Activated CD4-positive, alpha-beta T cell treated with anti-CD3 and anti-CD28 coated beads, Interleukin-2, amount 50 U/mL, for 16 hours (primary cell): ENCODE results near the gene LHFPL6.

ENCODE experiments used
- DNase-seq: peaks from one replicate; pipeline ENCODE4 v3.0.0-alpha.2; 2020

LHFPL6 gene

GRCh38 chr13:39552246-39552645 is 50.7 kb downstream of the LHFPL6 start:
- DNase-seq = no peak

GRCh38 chr13:39550931-39551330 is 52.1 kb downstream of the LHFPL6 start:
- DNase-seq = no peak

- no peak for DNase-seq
Observed at GRCh38 chr13:39547108-39547507, 55.9 kb downstream of the LHFPL6 start.

GRCh38 chr13:39542361-39542760 is 60.6 kb downstream of the LHFPL6 start:
- DNase-seq = no peak

GRCh38 chr13:39540929-39541605 is 61.9 kb downstream of the LHFPL6 start:
- DNase-seq = no peak

DNA sequence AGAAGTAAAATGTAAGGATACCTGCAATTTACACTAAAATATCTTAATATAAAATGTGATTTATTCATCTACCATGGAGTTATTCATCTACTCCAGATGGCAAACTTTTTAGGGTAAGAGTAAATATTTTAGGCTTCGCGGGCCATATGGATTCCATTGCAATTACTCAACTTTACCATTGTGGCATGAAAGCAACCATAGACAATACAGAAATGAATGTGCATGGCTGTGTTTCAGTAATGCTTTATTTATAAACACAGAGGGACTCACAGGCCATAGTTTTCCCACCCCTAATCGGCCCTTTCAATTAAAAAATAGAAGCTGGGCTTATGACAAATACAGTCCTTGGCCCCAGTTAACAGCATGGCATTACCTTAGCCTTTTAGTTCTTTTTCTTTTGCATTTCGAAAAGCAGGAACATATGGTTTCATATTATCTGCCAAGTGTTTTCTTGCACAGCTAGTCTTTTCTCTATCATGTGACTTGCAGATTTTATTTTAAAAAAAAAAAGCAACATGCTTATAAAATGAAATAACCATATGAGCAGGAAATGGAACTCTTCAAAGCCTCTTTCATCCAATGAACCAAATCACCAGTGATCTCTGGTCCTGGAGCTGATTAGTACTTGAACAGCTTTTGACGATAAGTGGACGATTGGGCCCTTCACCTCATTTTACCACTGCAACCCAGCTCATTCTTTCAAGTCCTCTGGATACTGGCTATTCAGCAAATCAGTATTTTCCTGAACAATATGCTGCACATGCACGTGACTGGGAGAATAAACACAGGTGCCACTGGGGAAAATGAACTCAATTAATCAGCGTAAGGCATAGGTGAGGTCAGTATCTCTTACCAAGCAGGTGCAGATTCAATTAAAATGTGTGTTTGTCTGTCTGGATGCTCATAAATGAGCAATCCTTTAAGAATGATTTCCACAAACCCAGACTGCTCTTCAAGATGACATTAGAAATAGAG is 63.9 kb downstream of the LHFPL6 start:
- DNase-seq = no peak

- DNase-seq = no peak
Observed at GRCh38 chr13:39536906-39537305, 66.1 kb downstream of the LHFPL6 start.

DNA sequence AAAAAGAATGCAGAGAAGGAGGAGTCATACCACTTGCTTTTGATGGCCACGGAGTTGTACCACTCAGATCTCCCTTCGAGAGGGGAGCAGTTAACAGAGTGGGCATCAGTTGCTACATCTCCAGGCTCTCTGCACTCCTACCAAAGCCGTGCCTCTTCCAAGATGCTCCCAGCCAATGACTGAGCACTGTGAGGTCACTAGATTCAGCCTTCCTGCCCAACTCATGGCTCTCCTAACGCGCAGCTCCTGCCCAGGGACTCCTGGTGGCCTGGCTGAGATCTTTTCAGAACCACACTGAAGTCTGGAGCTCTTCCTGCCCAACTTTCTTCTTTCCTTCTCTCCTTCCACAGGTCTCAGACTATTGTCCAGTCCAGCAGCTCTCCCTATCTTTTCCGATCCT is 66.7 kb downstream of the LHFPL6 start:
- DNase-seq = no peak

DNA sequence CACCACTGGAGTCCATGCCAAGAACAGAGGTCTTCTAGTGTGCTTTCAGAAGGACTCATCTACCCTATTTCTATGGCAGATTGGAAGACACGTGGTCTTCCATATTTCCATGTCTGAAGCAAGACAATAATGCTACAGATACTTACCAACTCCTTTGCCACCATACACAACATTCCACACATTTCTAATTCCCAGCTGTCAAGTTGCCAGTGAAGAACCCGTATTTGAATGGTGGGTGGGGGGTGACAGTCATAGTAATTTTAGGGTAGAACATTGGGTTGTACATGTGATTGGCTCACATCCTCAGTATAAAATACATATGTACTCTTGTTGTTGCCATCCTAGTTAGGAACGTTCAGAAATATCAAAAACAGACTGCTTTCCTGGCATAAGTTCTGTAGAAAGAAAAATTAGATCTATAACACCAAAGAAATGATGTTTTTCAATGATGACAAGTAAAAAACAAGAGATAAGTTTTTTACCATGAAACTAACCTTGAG is 69.3 kb downstream of the LHFPL6 start:
- DNase-seq = no peak

DNA sequence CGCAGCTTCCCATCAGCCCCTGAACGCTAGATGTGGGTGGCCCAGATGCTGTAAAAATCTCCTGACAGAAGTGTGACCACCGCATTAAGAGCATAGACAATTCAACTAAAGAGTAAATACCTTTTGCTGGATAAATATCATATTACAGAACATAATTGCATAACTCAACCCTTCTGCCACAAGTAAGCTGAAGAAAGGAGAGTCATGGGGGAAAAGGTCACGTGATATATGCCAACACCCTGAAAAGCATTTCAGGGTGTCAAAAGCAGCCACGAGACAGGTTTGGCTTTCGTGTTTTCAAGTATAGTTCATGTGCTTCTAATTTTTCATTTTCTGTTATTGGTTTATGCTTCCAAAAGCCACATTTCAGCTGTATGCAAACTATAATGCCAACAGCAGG is 71.3 kb downstream of the LHFPL6 start:
- no peak for DNase-seq

DNA sequence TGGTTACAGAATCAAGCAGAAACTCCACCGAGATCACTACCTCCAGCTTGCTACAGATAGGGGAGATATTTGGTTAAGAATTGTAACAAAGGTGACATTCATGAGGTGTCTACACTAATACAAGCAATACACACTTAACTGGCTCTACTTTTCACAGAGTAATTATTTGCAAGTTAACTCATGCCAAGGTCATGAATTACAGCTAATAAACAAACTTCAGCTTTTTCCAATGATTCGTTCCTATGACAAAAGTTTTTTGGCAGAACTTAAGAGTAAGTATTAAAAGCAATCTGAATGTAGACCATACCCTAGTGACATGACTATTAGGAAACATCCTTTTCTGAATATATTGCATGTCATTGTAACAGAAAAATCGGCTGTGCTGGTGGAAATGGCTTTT is 72.1 kb downstream of the LHFPL6 start:
- no peak for DNase-seq

GRCh38 chr13:39528661-39528980 is 74.4 kb downstream of the LHFPL6 start:
- no peak for DNase-seq

DNA sequence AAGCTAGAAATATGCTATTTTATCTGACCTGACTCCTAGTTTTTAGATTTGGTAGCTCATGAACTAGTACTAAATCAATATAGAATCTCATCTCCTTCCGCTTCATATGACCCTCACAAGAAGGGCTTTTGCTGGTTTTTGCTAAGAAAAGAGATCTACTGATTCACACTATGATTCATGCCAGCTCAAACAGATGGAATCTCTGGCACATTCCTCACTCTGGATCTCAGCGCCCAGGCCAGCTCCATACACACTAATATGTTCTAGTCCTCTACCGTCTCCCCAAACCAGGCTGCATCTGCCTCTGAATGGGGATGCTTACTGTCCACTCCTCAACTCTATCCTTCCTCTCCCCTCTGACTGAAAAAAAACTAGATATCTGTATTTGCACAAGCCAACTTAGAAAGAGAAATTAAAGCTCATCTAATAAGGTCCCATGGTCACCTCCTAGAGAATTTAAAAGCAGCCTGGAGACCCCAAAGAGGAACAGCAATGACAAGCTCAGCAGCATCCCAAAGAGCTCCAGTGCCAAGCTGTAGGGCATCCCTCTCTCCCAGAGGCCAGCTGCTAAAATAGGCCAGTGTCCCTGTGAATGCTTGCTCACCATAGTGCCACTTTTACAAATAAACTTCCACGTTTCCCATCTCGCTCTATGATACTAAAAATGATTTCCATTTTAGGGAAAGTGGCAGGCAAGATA is 74.9 kb downstream of the LHFPL6 start:
- DNase-seq = no peak

GRCh38 chr13:39527301-39527700 is 75.7 kb downstream of the LHFPL6 start:
- DNase-seq = no peak

DNA sequence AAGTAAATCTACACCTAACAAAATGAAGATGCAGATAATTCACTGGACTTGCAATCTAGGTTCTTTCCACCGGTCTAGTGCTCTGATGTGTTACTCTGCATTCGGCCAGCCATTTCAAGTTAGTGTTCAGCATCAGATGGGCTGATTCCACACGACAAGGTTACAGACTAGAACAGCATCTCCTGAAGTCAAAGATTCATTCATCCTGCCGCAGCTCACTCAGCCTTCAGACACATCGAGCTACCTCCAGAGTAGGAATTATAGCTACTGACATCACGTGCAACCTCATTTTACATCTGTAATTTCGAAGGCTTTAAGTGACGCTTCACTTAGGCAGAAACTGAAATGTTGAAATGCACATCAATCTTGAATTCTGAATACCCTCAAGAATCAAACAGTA is 76.5 kb downstream of the LHFPL6 start:
- no peak for DNase-seq

DNA sequence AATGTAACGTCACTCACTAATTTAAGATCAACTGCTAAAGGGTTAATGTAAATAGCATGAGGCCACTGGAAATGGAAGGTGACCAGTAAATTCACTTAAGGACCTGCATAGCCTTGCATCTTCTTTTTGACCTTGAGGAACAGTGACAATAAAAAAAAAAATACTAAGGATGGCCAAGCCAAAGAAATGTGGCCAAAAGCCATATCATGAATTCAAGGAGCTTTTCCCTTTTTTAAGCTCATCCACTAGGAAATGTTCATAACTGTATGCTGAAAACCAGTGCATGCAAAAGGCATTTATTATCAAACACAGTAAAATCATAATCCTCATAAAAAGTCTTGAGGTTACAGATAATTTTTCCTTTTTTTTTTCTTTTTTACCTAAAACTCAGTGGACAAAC is 77.5 kb downstream of the LHFPL6 start:
- DNase-seq = no peak

GRCh38 chr13:39524795-39525194 is 78.2 kb downstream of the LHFPL6 start:
- no peak for DNase-seq

DNA sequence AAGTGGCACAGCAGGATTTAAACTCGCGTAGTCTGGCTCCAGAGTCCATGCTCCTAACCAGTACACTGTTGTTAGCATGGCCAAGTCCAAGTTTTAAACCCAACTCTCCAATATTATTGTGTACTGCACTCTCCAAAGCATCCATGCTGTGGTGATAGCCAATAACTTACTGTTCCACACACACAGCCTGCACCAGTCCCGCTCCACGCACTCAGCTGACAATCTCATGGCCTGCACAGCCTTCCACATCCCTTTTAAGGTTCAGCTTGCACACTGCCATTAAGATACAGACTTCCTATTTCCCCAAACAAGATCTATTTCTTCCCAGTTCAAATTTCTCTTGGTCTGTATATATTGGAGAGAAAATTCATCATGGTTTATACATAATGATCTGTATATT is 80.7 kb downstream of the LHFPL6 start:
- DNase-seq = no peak

GRCh38 chr13:39521701-39522100 is 81.3 kb downstream of the LHFPL6 start:
- DNase-seq = no peak

- no peak for DNase-seq
Observed at GRCh38 chr13:39516096-39516495, 86.9 kb downstream of the LHFPL6 start.

DNA sequence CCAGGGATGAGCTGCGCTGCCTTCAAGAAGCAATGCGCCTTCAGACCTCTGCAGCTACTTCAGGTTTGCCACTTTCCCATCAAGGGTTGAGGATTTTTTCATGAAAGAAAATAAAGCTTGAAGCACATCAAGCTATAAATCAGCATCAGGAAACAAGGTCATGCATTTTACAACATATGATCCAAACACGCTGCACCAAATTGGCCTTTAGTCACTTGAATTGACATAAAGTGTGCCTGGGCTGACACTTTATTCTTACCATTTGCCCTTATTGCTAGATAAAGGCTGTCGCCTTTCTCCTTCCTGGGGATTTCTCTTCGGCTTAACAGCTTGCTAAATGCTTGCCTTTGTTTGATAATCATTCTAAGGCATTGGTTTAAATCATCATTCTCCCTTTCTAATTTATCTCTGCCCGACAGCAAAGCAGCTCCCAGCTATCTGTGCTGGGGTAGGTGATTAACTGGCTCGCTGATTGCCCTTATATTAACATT is 87.7 kb downstream of the LHFPL6 start:
- DNase-seq = no peak

DNA sequence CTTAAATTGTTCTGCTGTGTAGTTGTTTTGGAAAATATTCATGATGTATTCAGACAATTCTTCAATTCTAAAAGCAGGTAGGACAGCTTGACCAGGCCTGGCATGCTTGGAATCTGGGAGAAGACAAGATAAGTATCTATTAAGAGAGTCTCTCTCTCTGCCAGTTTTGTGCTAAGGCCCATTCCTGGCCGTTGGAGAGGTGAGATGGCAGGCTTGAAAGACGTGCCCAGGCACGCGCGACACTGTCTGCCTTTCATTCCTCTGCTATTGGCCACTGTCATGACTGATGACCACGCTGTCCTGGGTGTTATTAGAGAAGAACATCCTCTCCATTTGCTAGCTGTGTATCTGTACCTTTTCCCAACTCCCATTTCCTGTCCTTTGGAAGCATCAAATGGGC is 90.3 kb downstream of the LHFPL6 start:
- no peak for DNase-seq

GRCh38 chr13:39510316-39510695 is 92.7 kb downstream of the LHFPL6 start:
- no peak for DNase-seq
